A549 (cell line): ENCODE data around the gene TNC. TPM values are rescaled to one million over a fixed set of nuclear protein-coding genes. Genes with fewer than 3 reads are reported as not detected.

Source experiments
- ATAC-seq, 2 experiments: fragments of 200-7000 bp in 1 of 2; fragments of >200 bp in 1 of 2; cut with Nextera tagmentation in 1 of 2; cut with Tn5 transposase in 1 of 2; 3 replicates each; pipeline versions ENCODE4 v1.8.0 to v1.9.1; 2018 to 2020; ENCODE audit warnings: mild to moderate bottlenecking in 1 of 2, moderate library complexity in 1 of 2
- CTCF ChIA-PET: fragments of 300-600 bp; sonication (Branson Sonifier 250); formaldehyde crosslinking; extraction: SDS; loops from one replicate; lab custom pipeline; 2021; ENCODE audit warnings: antibody characterized with exemption, inconsistent platforms; lab: Yijun Ruan, JAX
- POLR2A ChIA-PET: fragments of 350-600 bp; formaldehyde crosslinking; extraction: SDS; loops from one replicate; lab custom pipeline; 2021; ENCODE audit warnings: antibody characterized with exemption, inconsistent platforms; lab: Yijun Ruan, JAX
- DNase-seq, 2 experiments: peaks; one replicate each; pipeline versions ENCODE4 v3.0.0 to v3.0.0-alpha.2; 2011 to 2016; ENCODE audit warnings: low read depth in 1 of 2, low spot score in 1 of 2
- FAIRE-seq: peaks from 2 replicates; lab custom pipeline; 2011; peaks lifted over from hg19 to GRCh38; lab: Jason Lieb, UNC
- H3K27ac ChIP-seq, 2 experiments: fragments of >200 bp; sonication (Bioruptor Twin); formaldehyde crosslinking; 3 replicates each; pipeline ENCODE4 v1.5.1; 2016 to 2017
- H3K4me1 ChIP-seq: fragments of >200 bp; sonication (Bioruptor Twin); formaldehyde crosslinking; 3 replicates; pipeline ENCODE4 v1.6.1; 2016
- H3K4me2 ChIP-seq: fragments of >200 bp; sonication (Bioruptor Twin); formaldehyde crosslinking; 3 replicates; pipeline ENCODE4 v1.6.1; 2016
- H3K4me3 ChIP-seq: fragments of >200 bp; sonication (Bioruptor Twin); formaldehyde crosslinking; 3 replicates; pipeline ENCODE4 v1.5.1; 2016
- H3K9me3 ChIP-seq: fragments of >200 bp; sonication (Bioruptor Twin); formaldehyde crosslinking; 3 replicates; pipeline ENCODE4 v1.6.1; 2016
- ATOH8 ChIP-seq: fragments of 250-450 bp; sonication (Bioruptor Pico); IDR thresholded peaks from 2 replicates; pipeline ENCODE4 v1.5.0; 2020; ENCODE audit warnings: low read depth, mild to moderate bottlenecking, moderate library complexity
- BCL3 ChIP-seq: fragments of >200 bp; sonication (Bioruptor Twin); formaldehyde crosslinking; IDR thresholded peaks from 3 replicates; pipeline ENCODE4 v1.6.1; 2016
- BHLHE40 ChIP-seq: IDR thresholded peaks from 2 replicates; pipeline ENCODE4 v1.6.1; 2012; ENCODE audit warnings: low read depth, low read length, inconsistent platforms
- CBX2 ChIP-seq: fragments of 200-600 bp; sonication (generic); IDR thresholded peaks from 2 replicates; pipeline ENCODE4 v1.6.1; 2016; ENCODE audit warnings: low read depth, mild to moderate bottlenecking, borderline replicate concordance
- EHF ChIP-seq: fragments of 250-450 bp; sonication (Bioruptor Pico); IDR thresholded peaks from 2 replicates; pipeline ENCODE4 v1.5.0; 2020; ENCODE audit warnings: mild to moderate bottlenecking
- EHMT2 ChIP-seq: fragments of 200-600 bp; sonication (generic); IDR thresholded peaks from 2 replicates; pipeline ENCODE4 v1.6.1; 2016; ENCODE audit warnings: antibody characterized with exemption, low read depth, mild to moderate bottlenecking, moderate library complexity
- FOSB ChIP-seq: fragments of 250-450 bp; sonication (Bioruptor Pico); IDR thresholded peaks from 2 replicates; pipeline ENCODE4 v1.5.0; 2020; ENCODE audit warnings: mild to moderate bottlenecking, moderate library complexity
- HDAC2 ChIP-seq: fragments of 200-600 bp; sonication (generic); IDR thresholded peaks from 2 replicates; pipeline ENCODE4 v1.6.1; 2016
- HES2 ChIP-seq: fragments of >200 bp; sonication (Bioruptor Twin); formaldehyde crosslinking; IDR thresholded peaks from 2 replicates; pipeline ENCODE4 v1.6.1; 2016
- HOXB13 ChIP-seq: fragments of 250-450 bp; sonication (Bioruptor Pico); IDR thresholded peaks from 2 replicates; pipeline ENCODE4 v1.5.0; 2020; ENCODE audit warnings: low read depth, mild to moderate bottlenecking, moderate library complexity
- JUN ChIP-seq, 2 experiments: fragments of >200 bp; sonication (Bioruptor Twin); formaldehyde crosslinking; IDR thresholded peaks; 2 replicates in 1 of 2; 3 replicates in 1 of 2; pipeline ENCODE4 v1.6.1; 2016 to 2017
- JUNB ChIP-seq: fragments of >200 bp; sonication (Bioruptor Twin); formaldehyde crosslinking; IDR thresholded peaks from 2 replicates; pipeline ENCODE4 v1.6.1; 2016
- KDM1A ChIP-seq: fragments of 200-600 bp; sonication (generic); IDR thresholded peaks from 2 replicates; pipeline ENCODE4 v1.6.1; 2016; ENCODE audit warnings: low read depth, mild to moderate bottlenecking
- MAZ ChIP-seq: fragments of 150-350 bp; IDR thresholded peaks from 2 replicates; pipeline ENCODE4 v1.6.1; 2014; ENCODE audit warnings: antibody characterized with exemption, low read depth, low read length, borderline replicate concordance
- NFE2L2 ChIP-seq: fragments of 150-350 bp; conservative IDR thresholded peaks from 2 replicates; pipeline ENCODE4 v1.6.1; 2014; ENCODE audit warnings: low read length
- PBX3 ChIP-seq: IDR thresholded peaks from 2 replicates; pipeline ENCODE4 v1.6.1; 2012
- PHF8 ChIP-seq: fragments of 200-600 bp; sonication (generic); IDR thresholded peaks from 2 replicates; pipeline ENCODE4 v1.6.1; 2016; ENCODE audit warnings: low read depth, mild to moderate bottlenecking, antibody characterized with exemption, moderate library complexity, borderline replicate concordance
- POLR2AphosphoS2 ChIP-seq: conservative IDR thresholded peaks from 2 replicates; pipeline ENCODE4 v1.6.1; 2012; ENCODE audit warnings: low read length, improper control_type of control experiment, inconsistent platforms
- REST ChIP-seq: fragments of 200-600 bp; sonication (generic); IDR thresholded peaks from 2 replicates; pipeline ENCODE4 v1.6.1; 2016; ENCODE audit warnings: antibody characterized with exemption, mild to moderate bottlenecking, moderate library complexity
- RFX5 ChIP-seq: fragments of 450-650 bp; IDR thresholded peaks from 2 replicates; pipeline ENCODE4 v1.7.1; 2014; ENCODE audit warnings: antibody characterized with exemption, mild to moderate bottlenecking, moderate library complexity
- SMC3 ChIP-seq: fragments of >200 bp; sonication (Bioruptor Twin); formaldehyde crosslinking; IDR thresholded peaks from 3 replicates; pipeline ENCODE4 v1.6.1; 2018; ENCODE audit warnings: inconsistent platforms
- SREBF2 ChIP-seq: fragments of 450-650 bp; IDR thresholded peaks from 2 replicates; pipeline ENCODE4 v1.6.1; 2014; ENCODE audit warnings: mild to moderate bottlenecking, moderate library complexity
- TP53 ChIP-seq: fragments of 250-450 bp; sonication (Bioruptor Pico); IDR thresholded peaks from 2 replicates; pipeline ENCODE4 v1.5.0; 2021; ENCODE audit warnings: mild to moderate bottlenecking, moderate library complexity
- USF2 ChIP-seq: fragments of 450-650 bp; IDR thresholded peaks from 2 replicates; pipeline ENCODE4 v1.6.1; 2014; ENCODE audit warnings: antibody characterized with exemption
- ZC3H11A ChIP-seq: fragments of 450-650 bp; IDR thresholded peaks from 2 replicates; pipeline ENCODE4 v1.6.1; 2014; ENCODE audit warnings: antibody characterized with exemption, mild to moderate bottlenecking
- ZFP36 ChIP-seq: fragments of 450-650 bp; IDR thresholded peaks from 2 replicates; pipeline ENCODE4 v1.6.1; 2014; ENCODE audit warnings: borderline replicate concordance; ENCODE audit not compliant: partially characterized antibody
- WGBS: methylation state at CpG from one replicate; pipeline ENCODE4 v1.1.6; 2017; ENCODE audit errors: missing lambda C conversion rate; 5-methylcytosine and 5-hydroxymethylcytosine counted together
- polyA plus RNA-seq, 4 experiments: library from polyadenylated mRNA; depleted of rRNA in 3 of 4; stranded (reverse); fragments of >200 nt; fragmentation: RNase III in 1 of 4; extraction: RNeasy Plus Mini Kit Qiagen cat#74134 plus additional on column Dnase treatment in 1 of 4; gene quantifications; 2 replicates in 3 of 4; 3 replicates in 1 of 4; pipeline ENCODE4 v1.2.3, GENCODE V29; 2011 to 2017

Gene TNC
- polyA plus RNA-seq, 2 of the 4 experiments (the other 2 are of a cell fraction): 0.50 to 0.63 TPM

- DNase-seq (no peak), ATAC-seq (no peak), FAIRE-seq (no peak)
- H3K27ac ChIP-seq: no peak overlapping the region
- 91% methylated on average over 19 of the region's 19 CpGs for WGBS
- POLR2A ChIA-PET: no interaction called here
- CTCF ChIA-PET: interaction anchor here (1.8 kb wide), 1 partner anchor 72 kb away, joined by 4 read pairs; no protein-coding TSS in a partner anchor
- no peak overlapping the region for H3K4me3 ChIP-seq
- TF ChIP-seq JUN (IDR thresholded peaks at IDR 0.05): no peak
- no peak for TF ChIP-seq MAZ
- TF ChIP-seq PBX3: no peak
- no peak for TF ChIP-seq REST
- TF ChIP-seq HDAC2: no peak
- TF ChIP-seq EHMT2: no peak
- TF ChIP-seq SMC3: no peak
- no peak for TF ChIP-seq ZC3H11A
- no peak for TF ChIP-seq ATOH8 (CRISPR knock-in tag)
- TF ChIP-seq BHLHE40: no peak
- TF ChIP-seq ZFP36: no peak
- TF ChIP-seq HES2: no peak
- no peak for TF ChIP-seq JUNB
- no peak for TF ChIP-seq NFE2L2
- H3K4me2 ChIP-seq: no peak overlapping the region
- H3K4me1 ChIP-seq: no peaks in the 10 kb centered on the region
- H3K9me3 ChIP-seq: no peaks in the 10 kb centered on the region
Observed at GRCh38 chr9:115086461-115086860, 31.5 kb downstream of the TNC start.

- 81% methylated on average over 13 of the region's 22 CpGs for WGBS
- ATAC-seq: no peak
- H3K4me2 ChIP-seq: no peak overlapping the region
Observed at GRCh38 chr9:115085773-115086377, 32.1 kb downstream of the TNC start.

More at GRCh38 chr9:115085773-115086377, 32.1 kb downstream of the TNC start:
- CTCF ChIA-PET: interaction anchor here (1.8 kb wide), 1 partner anchor 71 kb away, joined by 4 read pairs; no protein-coding TSS in a partner anchor
- Histone ChIP-seq H3K27ac (no peak overlapping the region), H3K9me3 (no peaks in the 10 kb centered on the region)
- POLR2A ChIA-PET: no interaction called here
- no peak for FAIRE-seq
- TF ChIP-seq USF2 (no peak), PHF8 (no peak), EHF (CRISPR knock-in tag) (no peak), FOSB (CRISPR knock-in tag) (no peak), ZFP36 (no peak), SREBF2 (no peak), HOXB13 (CRISPR knock-in tag) (no peak), TP53 (no peak), JUNB (no peak), BHLHE40 (no peak), CBX2 (no peak), BCL3 (no peak), KDM1A (no peak), RFX5 (no peak), POLR2AphosphoS2 (no peak)
- TF ChIP-seq, all 56 proteins: peak for 0
- no peak overlapping the region for H3K4me3 ChIP-seq
- H3K4me1 ChIP-seq: no peaks in the 10 kb centered on the region
- no peak for DNase-seq
